GM21786 (cell line): Measurements from ENCODE around the gene ARMC2.
A peak's percentile ranks its signal among the peaks of the same experiment; 100 is the strongest.
"Not testable (repeated sequence)": the region's sequence is repeated elsewhere in the genome, so short reads cannot be mapped to it uniquely, and the experiment has no call there.

Experiments used
- ATAC-seq: cut with Tn5 transposase; IDR thresholded peaks from one replicate; pipeline ENCODE4 v1.9.1; 2021; ENCODE audit not compliant: unreplicated experiment

The ARMC2 gene

GRCh38 chr6:108870357-108870756 lies 22.1 kb downstream of the ARMC2 start:
- no peak for ATAC-seq

- no peak for ATAC-seq
Measured at GRCh38 chr6:108872141-108872557, 23.9 kb downstream of the ARMC2 start.

- ATAC-seq = no peak
Measured at GRCh38 chr6:108872575-108872974, 24.4 kb downstream of the ARMC2 start.

- ATAC-seq = no peak
Measured at GRCh38 chr6:108873251-108873650, 25.0 kb downstream of the ARMC2 start.

- ATAC-seq = no peak
Measured at GRCh38 chr6:108873971-108874370, 25.7 kb downstream of the ARMC2 start.

- peak; percentile 96 for ATAC-seq
Measured at GRCh38 chr6:108874470-108875160, 26.4 kb downstream of the ARMC2 start.

- peak; percentile 6 for ATAC-seq
Measured at GRCh38 chr6:108875161-108875555, 26.9 kb downstream of the ARMC2 start.

GRCh38 chr6:108877046-108877751 lies 29.0 kb downstream of the ARMC2 start:
- ATAC-seq = no peak

- ATAC-seq = no peak
Measured at GRCh38 chr6:108878942-108879341, 30.7 kb downstream of the ARMC2 start.

- ATAC-seq = peak; percentile 82
Measured at GRCh38 chr6:108883172-108883571, 35.0 kb downstream of the ARMC2 start.

GRCh38 chr6:108884211-108885059 lies 36.2 kb downstream of the ARMC2 start:
- ATAC-seq = no peak

- no peak for ATAC-seq
Measured at GRCh38 chr6:108888052-108888451, 39.8 kb downstream of the ARMC2 start.

- no peak for ATAC-seq
Measured at GRCh38 chr6:108888745-108889144, 40.5 kb downstream of the ARMC2 start.

- not testable (repeated sequence) for ATAC-seq
Measured at GRCh38 chr6:108890898-108891297, 42.7 kb downstream of the ARMC2 start.

GRCh38 chr6:108895571-108895970 lies 47.3 kb downstream of the ARMC2 start:
- ATAC-seq = no peak

GRCh38 chr6:108896111-108896661 lies 48.0 kb downstream of the ARMC2 start:
- ATAC-seq = no peak

GRCh38 chr6:108897371-108897770 lies 49.1 kb downstream of the ARMC2 start:
- no peak for ATAC-seq

GRCh38 chr6:108902382-108902792 lies 54.2 kb downstream of the ARMC2 start:
- no peak for ATAC-seq

GRCh38 chr6:108903796-108904195 lies 55.6 kb downstream of the ARMC2 start:
- no peak for ATAC-seq

GRCh38 chr6:108904741-108905140 lies 56.5 kb downstream of the ARMC2 start:
- peak; percentile 99 for ATAC-seq
